BJ (cell line): ENCODE results near the gene MTHFSD. TPM values are rescaled to one million over a fixed set of nuclear protein-coding genes. Genes with fewer than 3 reads are reported as not detected.

Experiments used
- CTCF ChIA-PET: fragments of 350-600 bp; formaldehyde crosslinking; extraction: SDS; loops from one replicate; lab custom pipeline; 2021; ENCODE audit warnings: antibody characterized with exemption, inconsistent platforms; lab: Yijun Ruan, JAX
- POLR2A ChIA-PET: fragments of 300-600 bp; sonication (Branson Sonifier 250); formaldehyde crosslinking; extraction: SDS; loops from one replicate; lab custom pipeline; 2021; ENCODE audit warnings: antibody characterized with exemption; lab: Charles Lee
- DNase-seq: peaks from one replicate; pipeline ENCODE4 v3.0.0-alpha.2; 2011; ENCODE audit warnings: low read depth
- H3K27me3 ChIP-seq: 2 replicates; pipeline ENCODE4 v1.6.0; 2011; ENCODE audit warnings: low read length; ENCODE audit not compliant: control insufficient read depth, insufficient read depth
- H3K36me3 ChIP-seq: 2 replicates; pipeline ENCODE4 v1.5.1; 2011; ENCODE audit warnings: low read length; ENCODE audit not compliant: control insufficient read depth, insufficient read depth
- H3K4me3 ChIP-seq: 2 replicates; pipeline ENCODE4 v1.5.1; 2011; ENCODE audit warnings: low read depth, mild to moderate bottlenecking, control low read depth, low read length
- CTCF ChIP-seq: IDR thresholded peaks from 2 replicates; pipeline ENCODE4 v1.5.1; 2011; ENCODE audit warnings: low read depth, mild to moderate bottlenecking, control low read depth, inconsistent platforms, low read length, moderate library complexity; ENCODE audit not compliant: insufficient read depth
- polyA plus RNA-seq: library from polyadenylated mRNA; depleted of rRNA; stranded (reverse); fragments of >200 nt; gene quantifications from 2 replicates; pipeline ENCODE4 v1.2.3, GENCODE V29; 2011

The MTHFSD gene
- polyA plus RNA-seq, 1 experiment = 17.2 TPM

- Histone ChIP-seq H3K36me3 (peaks cover 2% of the 10 kb centered on the region; the same call in 1 of the 2 replicates), H3K4me3 (peak overlapping the region; percentile 97), H3K27me3 (no peaks in the 10 kb centered on the region)
- ChIA-PET POLR2A (no interaction called here), CTCF (interaction anchor here (0.8 to 1.5 kb wide), 2 partner anchors 8 to 507 kb away, joined by 4 to 6 read pairs; no protein-coding TSS in a partner anchor)
- DNase-seq = no peak
- no peak for TF ChIP-seq CTCF
Observed at GRCh38 chr16:86555704-86556075, 655 bp upstream of the MTHFSD start.

- ChIA-PET POLR2A (no interaction called here), CTCF (interaction anchor here (1.5 kb wide), 1 partner anchor 9 kb away, joined by 6 read pairs; no protein-coding TSS in a partner anchor)
- H3K4me3 ChIP-seq = peak overlapping the region; percentile 97
- peaks cover 4% of the 10 kb centered on the region for H3K36me3 ChIP-seq
- no peak for DNase-seq
- no peak for TF ChIP-seq CTCF
- no peaks in the 10 kb centered on the region for H3K27me3 ChIP-seq
Observed at GRCh38 chr16:86554599-86554916, 477 bp downstream of the MTHFSD start.

- H3K4me3 ChIP-seq = no peak overlapping the region
- ChIA-PET POLR2A (no interaction called here), CTCF (interaction anchor here (1.1 kb wide), 1 partner anchor 12 kb away, joined by 3 read pairs; no protein-coding TSS in a partner anchor)
- TF ChIP-seq CTCF = no peak
- peaks cover 7% of the 10 kb centered on the region for H3K36me3 ChIP-seq
- DNase-seq = no peak
- no peaks in the 10 kb centered on the region for H3K27me3 ChIP-seq
Observed at GRCh38 chr16:86553356-86553755, 1.7 kb downstream of the MTHFSD start.

GRCh38 chr16:86550281-86550680 is 4.8 kb downstream of the MTHFSD start:
- ChIA-PET POLR2A (interaction anchor here (0.6 kb wide), 2 partner anchors 545 to 705 kb away, joined by 3 read pairs; no protein-coding TSS in a partner anchor), CTCF (interaction anchor here (1.2 kb wide), 1 partner anchor 13 kb away, joined by 4 read pairs; no protein-coding TSS in a partner anchor)
- no peaks in the 10 kb centered on the region for H3K27me3 ChIP-seq
- H3K36me3 ChIP-seq = peaks cover 17% of the 10 kb centered on the region
- DNase-seq = no peak
- no peak for TF ChIP-seq CTCF
- H3K4me3 ChIP-seq = no peak overlapping the region

GRCh38 chr16:86549893-86550190 is 5.2 kb downstream of the MTHFSD start:
- TF ChIP-seq CTCF = no peak
- H3K27me3 ChIP-seq = no peaks in the 10 kb centered on the region
- H3K36me3 ChIP-seq = peaks cover 17% of the 10 kb centered on the region
- ChIA-PET POLR2A (no interaction called here), CTCF (interaction anchor here (1.1 to 1.2 kb wide), 2 partner anchors 14 to 513 kb away, joined by 3 to 4 read pairs; no protein-coding TSS in a partner anchor)
- no peak overlapping the region for H3K4me3 ChIP-seq
- no peak for DNase-seq
